Stimulated activated CD4-positive, alpha-beta T cell treated with anti-CD3 and anti-CD28 coated beads, Interleukin-2, amount 100 ng/mL, for 24 hours (primary cell): ENCODE results near the gene SEPTIN8.
"Not testable (repeated sequence)": the region's sequence is repeated elsewhere in the genome, so short reads cannot be mapped to it uniquely, and the experiment has no call there.

Source experiments
- DNase-seq, 2 donors: peaks; one replicate each; pipeline ENCODE4 v3.0.0-alpha.2; 2020

Gene SEPTIN8

DNA sequence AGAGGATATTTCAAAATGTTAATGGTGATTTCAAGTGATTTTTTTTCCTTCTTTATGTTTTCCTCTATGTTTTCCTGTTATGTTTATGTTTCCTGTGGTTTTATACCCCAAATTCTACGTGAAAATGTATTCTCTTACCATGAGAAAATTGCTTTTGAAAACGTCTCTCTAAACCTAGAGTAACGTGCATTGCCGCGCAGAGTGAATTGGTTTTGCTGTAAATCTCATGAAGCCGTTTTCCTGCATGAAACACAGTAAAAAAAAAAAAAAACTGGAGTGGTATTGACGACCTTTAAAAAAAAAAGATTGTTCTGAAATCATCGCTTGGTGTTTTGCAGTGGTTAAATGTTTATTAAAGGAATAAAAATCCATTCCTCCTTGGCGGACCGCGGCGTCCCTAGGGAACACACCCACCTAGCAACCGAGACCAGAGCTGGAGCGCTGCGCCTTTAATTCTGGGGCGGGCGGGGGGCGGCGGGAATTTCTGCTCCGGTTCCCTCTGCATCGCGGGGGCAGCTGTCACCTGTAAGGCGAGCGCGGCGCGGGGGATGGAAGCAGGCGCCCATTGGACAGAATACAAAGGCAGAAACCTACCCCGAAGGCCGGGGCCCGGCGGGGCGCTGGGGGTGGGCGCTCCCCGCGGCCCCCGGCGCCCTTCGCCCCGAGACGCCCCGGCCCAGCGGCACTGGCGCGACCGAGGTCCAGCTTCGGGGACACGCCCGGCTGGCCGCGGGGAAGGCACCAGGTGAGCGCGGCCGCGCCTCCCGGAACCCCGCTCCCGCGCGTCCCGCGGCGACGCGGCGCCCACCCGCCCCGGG, 36.0 kb upstream of the SEPTIN8 start, which contains the start of gene SOWAHA:
TSS of gene SOWAHA (plus strand) at position 522 of the 818 bp plus-strand sequence. CDS start 320 bp downstream, outside the sequence.
- DNase-seq = peak in 1 of 2 donors; percentile 20

DNA sequence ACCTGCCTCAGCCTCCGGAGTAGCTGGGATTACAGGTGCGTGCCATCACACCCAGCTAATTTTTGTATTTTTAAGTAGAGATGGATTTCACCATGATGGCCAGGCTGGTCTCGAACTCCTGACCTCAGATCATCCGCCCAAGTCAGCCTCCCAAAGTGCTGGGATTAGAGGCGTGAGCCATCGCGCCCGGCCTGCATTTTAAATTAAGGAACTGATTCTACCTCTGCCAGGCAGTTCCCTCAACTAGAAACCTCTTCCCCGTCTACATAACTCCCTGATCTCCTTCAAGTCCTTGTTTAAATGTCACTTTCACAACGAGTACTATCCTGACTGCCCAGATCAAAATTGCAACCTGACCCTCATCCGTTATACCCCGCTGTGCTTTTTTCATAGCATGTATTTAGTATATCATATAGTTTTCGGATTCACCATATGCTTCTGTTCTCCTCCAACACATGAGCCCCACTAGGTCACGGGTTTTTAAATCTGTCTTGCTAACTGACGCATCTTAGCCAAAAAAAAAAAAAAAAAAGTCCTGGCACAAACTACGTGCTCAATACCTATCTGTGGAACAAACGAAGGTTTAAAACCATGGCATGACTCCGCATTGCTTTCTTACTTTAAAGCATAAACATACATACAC, 35.2 kb upstream of the SEPTIN8 start:
- no peak for DNase-seq

DNA sequence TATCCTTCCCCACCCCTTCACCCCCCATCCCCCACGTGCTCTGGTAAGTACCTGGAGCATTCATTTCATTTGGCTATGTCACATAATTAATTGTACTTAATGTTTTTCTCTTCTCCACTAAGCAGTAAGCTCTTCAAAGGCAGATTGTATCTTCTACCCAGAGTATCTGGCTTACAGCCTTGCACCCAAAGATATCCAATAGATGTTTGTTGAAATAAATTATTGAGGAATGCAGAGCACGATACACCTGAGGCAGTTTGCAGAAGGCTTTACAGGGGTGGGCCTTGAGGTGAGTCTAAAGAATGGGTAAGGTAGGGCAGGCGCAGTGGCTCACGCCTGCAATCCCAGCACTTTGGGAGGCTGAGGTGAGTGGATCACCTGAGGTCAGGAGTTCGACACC, 33.6 kb upstream of the SEPTIN8 start:
- no peak for DNase-seq

DNA sequence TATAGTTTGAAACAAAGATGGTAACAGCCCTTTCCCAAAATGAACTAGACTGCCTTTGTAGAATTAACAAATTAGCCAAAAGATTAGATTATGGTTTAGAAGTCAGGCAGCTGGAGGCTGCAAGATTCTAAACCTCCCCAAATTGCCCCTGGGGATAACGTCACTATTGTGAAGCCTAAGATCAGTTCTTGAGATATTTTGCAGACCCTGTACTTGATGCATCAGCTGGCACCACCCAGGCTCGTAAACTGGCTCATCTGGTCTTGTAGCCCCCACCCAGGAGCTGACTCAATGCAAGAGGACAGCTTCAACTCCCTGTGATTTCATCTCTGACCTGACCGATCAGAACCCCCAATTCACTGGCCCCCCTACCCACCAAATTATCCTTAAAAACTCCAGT, 31.8 kb upstream of the SEPTIN8 start:
- DNase-seq = no peak

DNA sequence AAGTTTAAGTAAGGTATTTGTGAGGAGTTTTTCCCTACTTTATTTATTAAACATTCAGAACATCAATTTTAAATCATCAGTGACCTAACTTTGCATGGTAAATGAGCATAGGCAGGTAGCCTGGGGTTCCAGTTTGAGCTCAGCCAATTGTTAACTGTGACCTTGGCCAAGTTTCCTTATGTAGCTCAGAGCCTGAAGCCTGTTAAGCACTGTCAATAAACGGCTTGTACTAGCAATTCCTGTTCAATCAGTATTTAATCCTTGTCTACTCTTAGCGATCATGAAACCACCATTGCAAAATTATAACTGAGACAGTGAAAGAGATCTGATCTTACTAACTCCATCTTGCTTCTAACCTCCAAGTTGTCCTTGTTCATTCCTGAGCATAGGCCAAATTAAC, 31.4 kb upstream of the SEPTIN8 start:
- DNase-seq = no peak

DNA sequence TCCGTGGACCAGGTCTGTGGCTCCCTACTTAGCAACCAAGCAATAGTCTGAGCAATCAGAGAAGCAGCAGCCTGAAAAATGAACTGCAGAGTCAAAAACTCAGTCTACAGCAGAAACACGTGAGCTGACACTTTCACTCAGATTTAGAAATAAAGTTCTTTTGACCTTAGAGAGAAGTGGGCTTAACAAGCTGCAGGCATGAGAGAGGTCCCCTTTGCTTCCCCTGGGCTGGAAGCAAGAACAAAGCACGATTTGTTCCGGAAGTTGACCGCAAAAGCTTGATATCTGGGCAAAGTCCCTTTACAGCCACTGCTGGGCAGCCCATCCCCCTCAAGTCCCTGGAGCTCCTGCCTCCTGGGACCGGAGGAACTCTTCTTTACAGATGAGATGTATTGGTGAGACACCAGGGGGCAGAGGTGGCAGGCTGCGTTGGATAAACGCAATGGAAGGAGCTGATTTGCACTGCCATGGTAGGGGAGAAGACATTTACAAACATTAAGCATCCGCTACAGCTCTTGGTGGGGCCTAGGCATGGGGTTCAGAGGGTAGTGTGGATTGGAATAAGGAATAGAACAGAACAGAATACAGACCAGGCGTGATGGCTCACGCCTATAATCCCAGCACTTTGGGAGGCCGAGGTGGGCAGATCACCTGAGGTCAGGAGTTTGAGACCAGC, 30.3 kb upstream of the SEPTIN8 start:
- no peak for DNase-seq

DNA sequence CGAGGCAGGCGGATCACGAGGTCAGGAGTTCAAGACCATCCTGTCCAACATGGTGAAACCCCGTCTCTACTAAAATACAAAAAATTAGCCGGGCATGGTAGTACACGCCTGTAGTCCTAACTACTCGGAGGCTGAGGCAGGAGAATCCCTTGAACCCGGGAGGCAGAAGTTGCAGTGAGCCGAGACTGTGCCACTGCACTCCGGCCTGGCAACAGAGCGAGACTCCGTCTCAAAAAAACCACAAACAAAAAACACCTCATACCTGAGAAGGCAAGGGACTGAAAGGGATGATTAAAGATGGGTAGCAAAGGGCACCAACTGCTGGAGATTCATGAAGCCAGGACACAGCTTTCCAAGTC, 29.7 kb upstream of the SEPTIN8 start:
- not testable (repeated sequence) for DNase-seq

DNA sequence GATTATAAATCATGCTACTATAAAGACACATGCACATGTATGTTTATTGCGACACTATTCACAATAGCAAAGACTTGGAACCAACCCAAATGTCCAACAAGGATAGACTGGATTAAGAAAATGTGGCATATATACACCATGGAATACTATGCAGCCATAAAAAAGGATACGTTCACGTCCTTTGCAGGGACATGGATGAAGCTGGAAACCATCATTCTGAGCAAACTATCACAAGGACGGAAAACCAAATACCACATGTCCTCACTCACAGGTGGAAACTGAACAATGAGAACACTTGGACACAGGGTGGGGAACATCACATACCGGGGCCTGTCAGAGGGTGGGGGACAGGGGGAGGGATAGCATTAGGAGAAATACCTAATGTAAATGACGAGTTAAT, 28.8 kb upstream of the SEPTIN8 start:
- DNase-seq = not testable (repeated sequence)

DNA sequence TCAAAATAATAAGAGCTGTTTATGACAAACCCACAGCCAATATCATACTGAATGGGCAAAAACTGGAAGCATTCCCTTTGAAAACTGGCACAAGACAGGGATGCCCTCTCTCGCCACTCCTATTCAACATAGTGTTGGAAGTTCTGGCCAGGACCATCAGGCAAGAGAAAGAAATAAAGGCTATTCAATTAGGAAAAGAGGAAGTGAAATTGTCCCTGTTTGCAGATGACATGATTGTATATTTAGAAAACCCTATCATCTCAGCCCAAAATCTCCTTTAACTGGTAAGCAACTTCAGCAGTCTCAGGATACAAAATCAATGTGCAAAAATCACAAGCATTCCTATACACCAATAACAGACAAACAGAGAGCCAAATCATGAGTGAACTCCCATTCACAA, 27.2 kb upstream of the SEPTIN8 start:
- not testable (repeated sequence) for DNase-seq

DNA sequence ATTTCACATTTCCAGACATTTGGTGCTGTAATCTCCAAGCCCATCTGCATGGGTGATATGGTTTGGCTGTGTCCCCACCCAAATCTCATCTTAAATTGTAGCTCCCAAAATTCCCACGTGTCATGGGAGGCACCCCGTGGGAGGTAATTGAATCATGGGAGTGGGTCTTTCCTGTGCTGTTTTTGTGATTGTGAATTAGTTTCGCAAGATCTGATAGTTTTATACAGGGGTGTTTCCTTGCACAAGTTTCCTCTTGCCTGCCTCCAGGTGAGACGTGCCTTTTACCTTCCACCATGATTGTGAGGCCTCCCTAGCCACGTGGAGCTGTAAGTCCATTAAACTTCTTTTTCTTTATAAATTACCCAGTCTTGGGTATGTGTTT, 25.6 kb upstream of the SEPTIN8 start:
- DNase-seq = not testable (repeated sequence)

DNA sequence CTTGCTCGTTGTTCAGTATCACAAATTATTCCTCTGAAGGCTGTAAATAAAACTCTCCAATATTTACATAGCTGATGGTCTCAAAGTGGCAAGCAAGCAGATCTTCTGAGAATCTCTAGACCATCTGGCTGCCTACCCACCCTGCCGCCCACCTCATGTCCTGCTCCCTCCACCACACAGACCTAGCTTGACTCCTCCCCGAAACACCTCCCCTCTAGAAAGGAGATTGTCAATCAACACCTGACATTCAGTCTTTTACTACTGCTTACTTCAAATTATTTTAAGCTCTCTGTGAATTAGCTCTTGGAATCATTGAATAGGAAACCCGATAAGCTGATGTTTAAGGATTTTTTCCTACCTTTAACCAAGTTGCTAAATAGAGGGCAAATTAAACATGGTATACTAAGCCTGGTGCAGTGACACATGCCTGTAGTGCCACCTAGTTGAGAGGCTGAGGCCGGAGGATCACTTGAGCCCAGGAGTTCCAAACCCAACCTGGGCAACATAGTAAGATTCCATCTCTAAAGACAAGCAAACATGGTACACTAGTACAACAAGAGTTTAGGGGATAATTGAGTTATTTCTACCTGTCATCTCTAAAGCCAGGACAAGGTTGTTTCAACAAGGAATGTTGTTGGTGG, 25.1 kb upstream of the SEPTIN8 start:
- no peak for DNase-seq

DNA sequence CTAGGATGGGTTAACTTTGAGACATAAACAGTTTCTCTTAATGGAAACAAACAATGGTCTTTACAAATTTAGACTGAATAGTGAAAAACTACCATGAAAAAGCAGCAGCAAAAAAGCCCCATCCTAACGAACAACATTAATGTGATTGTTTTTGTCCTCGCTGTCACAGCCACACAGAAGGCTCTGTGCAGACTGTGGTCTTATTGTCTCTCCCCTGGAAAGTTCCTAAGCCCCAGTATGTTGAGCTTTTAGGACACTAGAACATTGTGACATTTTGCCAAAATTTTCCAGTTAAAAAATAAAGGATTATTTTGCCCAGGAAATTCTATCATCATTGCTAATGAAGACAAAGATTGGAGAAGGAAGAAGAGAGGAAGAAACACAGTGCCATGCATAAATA, 23.5 kb upstream of the SEPTIN8 start:
- no peak for DNase-seq

DNA sequence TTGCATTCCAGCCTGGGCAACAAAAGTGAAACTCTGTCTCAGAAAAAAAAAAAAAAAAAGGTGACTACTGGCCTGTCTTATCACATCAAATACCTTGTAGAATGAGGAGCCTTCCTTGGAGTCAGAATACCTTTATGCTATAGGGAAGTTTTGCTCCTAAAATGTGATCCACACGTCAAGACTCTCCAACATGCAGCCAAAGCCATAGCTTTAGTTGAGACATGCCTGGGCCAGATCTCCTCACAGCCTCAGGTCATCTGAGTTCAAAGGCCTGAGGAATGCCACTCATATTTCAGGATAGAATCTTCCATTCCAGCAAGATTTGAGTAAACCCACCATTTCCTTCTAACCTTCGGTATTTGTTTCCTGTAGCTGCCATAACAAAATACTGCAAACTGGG, 22.4 kb upstream of the SEPTIN8 start:
- DNase-seq = no peak

DNA sequence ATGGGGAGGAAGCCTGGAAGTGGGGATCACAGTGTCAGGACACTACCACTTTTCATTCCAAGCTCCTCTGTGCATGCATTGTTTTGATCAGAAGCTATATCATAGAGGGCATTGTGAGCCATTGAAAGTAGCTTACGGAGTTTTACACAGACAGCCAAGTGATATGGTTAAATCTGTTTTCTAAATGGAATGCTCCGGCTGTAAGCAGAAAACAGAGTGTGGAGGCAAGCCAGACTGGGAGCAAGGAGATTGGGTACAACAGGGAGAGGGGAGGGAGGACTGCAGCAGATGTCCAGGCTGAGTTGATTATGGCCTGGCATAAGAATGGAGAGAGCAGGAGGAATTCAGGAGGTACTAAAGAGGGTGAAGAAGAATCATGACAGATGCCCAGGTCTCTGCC, 20.6 kb upstream of the SEPTIN8 start:
- no peak for DNase-seq

DNA sequence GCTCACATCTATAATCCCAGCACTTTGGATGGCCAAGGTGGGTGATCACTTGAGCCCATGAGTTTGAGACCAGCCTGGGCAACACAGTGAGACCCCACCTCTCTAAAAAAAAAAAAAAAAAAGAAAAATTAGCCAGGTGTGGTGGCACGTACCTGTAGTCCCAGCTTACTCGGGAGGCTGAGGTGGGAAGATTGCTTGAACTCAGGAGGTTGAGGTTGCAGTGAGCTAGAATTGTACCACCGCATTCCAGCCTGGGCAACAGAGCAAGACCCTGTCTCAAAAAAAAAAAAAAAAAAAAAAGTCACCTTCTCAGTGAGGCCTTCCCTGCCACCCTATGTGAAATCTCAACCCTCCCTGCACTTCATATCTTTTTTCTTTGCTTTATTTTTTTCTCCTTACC, 14.0 kb upstream of the SEPTIN8 start:
- no peak for DNase-seq

DNA sequence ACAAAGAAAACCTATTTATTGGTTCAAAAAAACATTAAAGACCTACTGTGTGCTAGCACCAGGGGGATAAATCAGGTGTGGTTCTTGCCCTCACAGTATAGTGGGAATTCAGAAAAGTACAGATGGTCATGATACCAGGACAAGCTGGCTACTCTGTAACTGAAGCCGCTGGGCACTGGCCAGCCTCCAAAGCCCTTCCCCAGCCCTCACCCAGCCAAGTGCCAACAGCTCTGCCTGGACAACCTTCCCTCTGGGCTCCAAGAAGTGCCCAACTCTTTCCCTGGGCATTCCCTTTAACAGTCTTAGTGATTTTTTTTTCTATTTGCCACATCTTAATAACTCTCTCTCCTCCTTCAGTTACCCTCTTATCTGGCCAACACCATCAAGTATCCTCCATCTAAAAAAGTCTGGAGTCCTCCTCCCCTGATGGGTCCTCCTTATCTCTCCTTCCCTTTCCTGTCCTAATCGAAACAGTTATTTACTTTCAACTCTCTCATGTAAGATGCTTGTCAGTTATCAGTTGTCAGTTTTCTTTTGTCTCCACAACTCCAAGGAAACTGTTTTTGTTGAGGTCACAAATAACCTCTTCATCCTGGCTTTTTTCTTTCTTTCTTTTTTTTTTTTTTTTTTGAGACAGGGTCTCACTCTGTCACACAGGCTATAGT, 13.3 kb upstream of the SEPTIN8 start:
- no peak for DNase-seq

DNA sequence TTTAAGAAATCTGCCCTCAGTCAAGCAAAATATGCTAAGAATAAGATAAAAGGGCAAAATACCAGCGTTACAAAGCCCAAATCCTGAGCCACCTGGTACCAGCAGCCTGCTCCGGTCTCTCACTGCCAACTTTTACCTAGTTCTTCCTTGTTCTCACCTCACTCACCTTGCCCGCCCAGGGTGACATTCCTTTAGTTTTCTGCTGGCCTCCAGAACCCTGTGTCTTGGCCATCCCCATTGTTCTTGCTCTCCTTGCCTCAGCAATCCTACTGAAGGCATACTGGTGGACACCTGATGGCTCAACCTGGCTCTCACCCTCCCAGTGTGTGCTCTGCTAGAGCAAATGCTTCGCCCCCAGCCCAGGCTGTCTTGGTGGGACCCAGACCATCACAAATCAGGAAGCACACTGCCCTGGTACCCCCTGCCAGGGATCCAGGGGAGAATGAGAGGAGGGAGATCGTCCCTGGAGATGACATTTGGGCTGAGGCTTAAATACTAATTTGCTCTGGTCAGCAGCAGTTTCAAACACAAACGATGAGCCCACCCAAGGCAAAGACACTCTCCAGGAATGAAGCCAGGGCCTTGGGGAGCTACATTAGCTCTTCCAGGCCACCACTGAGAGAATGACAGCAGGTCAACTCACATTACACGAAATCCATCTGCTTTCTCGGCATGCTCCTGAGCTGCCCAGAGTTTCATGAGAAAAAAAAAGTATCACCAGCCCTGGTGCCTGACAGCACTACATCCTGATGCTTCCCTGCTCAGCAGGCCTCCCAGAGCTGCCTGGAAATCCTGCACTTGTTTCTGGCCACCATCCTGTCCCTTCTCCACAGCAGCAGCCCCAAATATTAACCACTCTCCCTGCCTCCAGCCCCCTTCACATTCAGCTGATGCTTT, 12.2 kb upstream of the SEPTIN8 start:
- DNase-seq = no peak

DNA sequence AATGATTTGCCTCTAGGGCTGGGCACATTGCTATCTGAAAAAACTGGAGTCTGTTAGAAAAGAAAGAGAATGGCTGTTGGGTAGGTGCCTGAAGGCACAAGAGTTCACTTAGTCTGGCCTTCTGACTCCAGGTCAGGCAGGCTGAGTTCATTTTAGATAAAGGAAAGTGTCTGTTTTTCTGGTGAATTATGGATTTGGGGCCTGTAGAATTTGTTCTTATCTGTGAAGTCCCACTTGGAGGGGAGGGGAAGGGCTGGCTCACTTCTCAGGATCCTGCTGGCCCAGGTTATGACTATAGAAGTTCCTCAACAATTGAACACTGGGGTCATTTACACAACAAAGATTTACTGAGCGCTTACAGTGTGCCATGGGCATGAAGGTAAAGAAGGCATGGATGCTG, 11.5 kb upstream of the SEPTIN8 start:
- no peak for DNase-seq

DNA sequence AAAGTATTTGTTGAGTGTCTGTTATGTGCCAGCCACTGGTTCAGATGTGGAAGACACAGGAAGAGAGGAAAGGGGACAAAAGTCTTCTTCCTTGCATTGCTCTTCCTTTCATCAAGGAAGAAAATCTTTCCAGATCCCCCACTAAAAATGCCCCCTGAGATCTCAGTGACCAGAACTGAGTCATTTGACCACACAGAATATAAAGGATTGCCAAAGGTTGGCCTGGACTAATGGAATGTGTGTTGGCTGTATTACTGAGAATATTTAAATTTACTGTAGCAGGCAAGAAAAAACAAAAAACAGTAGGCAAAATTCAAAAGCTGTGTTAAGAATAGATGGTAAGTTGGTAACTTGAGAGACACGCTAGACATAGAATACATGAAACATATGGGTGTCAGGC, 10.0 kb upstream of the SEPTIN8 start:
- no peak for DNase-seq

DNA sequence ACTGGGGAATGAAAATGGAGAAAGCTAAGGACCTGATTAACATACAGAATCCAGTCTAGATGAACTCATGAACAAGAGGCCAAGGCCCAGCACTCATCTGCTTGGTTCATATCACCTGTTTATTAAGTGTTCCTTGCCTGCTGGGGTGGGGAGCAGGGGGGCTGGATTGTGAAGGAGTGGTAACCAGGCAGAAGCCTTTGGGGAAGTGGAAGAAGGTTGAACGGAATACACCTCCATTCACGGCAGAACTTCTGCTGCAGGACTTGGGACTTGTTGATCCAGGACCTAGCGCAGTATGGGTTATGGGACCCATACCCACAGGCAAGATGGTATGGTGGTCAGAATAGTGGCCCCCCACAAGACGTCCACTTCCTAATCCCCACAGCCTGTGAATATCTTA, 8.8 kb upstream of the SEPTIN8 start:
- no peak for DNase-seq

DNA sequence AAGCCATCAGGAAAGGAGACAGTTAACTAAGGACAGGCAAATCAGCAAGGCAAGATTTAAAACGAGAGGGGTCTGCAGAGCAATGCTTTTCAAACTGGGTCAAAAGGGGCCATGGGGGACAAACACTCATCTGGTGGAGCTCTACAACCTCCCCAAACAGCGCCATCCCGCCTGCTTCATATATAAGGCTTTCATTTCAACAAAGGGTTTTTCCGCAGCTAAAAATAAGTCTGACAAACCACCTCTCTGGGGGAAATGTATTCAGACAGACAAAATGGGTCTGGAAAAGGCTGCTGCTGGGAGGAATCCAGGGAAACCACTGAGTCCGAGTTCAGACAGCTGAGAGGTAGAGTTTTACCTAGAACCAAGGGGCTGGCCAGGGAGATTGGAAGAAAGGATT, 8.3 kb upstream of the SEPTIN8 start:
- DNase-seq = no peak

DNA sequence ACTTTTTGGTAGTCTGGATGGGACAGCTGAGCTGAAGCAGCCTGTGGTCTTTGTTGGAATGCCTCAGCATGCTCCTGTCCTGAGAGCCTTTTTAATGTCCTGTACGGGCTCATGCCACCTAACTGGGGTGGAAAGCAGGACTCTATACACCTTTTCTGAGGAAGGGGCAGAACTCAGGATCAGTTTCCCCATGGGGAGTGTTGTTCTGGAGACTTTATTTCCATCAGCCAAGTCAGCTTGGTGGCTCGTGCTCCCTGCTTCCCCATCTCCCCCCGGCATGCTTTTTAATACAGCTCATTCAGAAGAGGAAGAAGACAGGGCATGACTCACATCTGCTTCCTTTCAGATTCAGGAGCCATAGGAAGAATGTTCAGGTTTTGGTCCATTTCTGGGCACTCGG, 5.1 kb upstream of the SEPTIN8 start:
- DNase-seq = no peak
